C4-2B (cell line): ENCODE data around the gene TTLL13.

ENCODE experiments used
- CTCF ChIP-seq: fragments of 450-650 bp; conservative IDR thresholded peaks from 2 replicates; pipeline ENCODE4 v1.5.1; 2017; ENCODE audit warnings: mild to moderate bottlenecking
- ZFX ChIP-seq: fragments of 450-650 bp; IDR thresholded peaks from 2 replicates; pipeline ENCODE4 v1.6.1; 2017

GRCh38 chr15:90230610-90231009 is 18.7 kb upstream of the TTLL13 start:
- no peak for TF ChIP-seq CTCF
- no peak for TF ChIP-seq ZFX
